ENCODE data around the gene SMARCC2.

GRCh38 chr12:56155256-56155845 is 33.9 kb downstream of the SMARCC2 start:
- TF ChIP-seq EP300 (IDR thresholded peaks at IDR 0.05; ENCODE audit: low read depth) (no peak), CTCF (IDR thresholded peaks at IDR 0.05) (no peak), POLR2A (IDR thresholded peaks at IDR 0.05) (no peak)
